ENCODE measurements around the gene HAUS5. TPM values are rescaled to one million over a fixed set of nuclear protein-coding genes. Genes with fewer than 3 reads are reported as not detected.
"Not testable (repeated sequence)": the region's sequence is repeated elsewhere in the genome, so short reads cannot be mapped to it uniquely, and the experiment has no call there.

Gene HAUS5
- total RNA-seq, 1 experiment from 2014 or later = 31.7 TPM

GRCh38 chr19:35592226-35592625, 20.3 kb upstream of the HAUS5 start:
- H2AFZ ChIP-seq (ENCODE audit: low read depth, low read length, poor library complexity, severe bottlenecking) = peak overlapping the region; percentile 18
- no peaks in the 10 kb centered on the region for H3K9me3 ChIP-seq (ENCODE audit: control insufficient read depth in 1 of 2, insufficient read depth in 1 of 2, low read depth in 1 of 2, low read length in 2 of 2)
- intact Hi-C loops (cut with micrococcal nuclease) = no loop called here
- H3K4me3 ChIP-seq (replicated peaks in 1 of 2; ENCODE audit: low read depth in 1 of 2, low read length in 2 of 2) = no peak overlapping the region
- ATAC-seq (peak; percentile 78), DNase-seq (ENCODE audit: low read depth, low spot score) (peak; percentile 53)
- ChIA-PET POLR2A (interaction anchor here (1.3 kb wide), 1 partner anchor 21 kb away, joined by 4 read pairs; the partner anchor contains the start of gene HAUS5), RAD21 (ENCODE audit: low non-redundant PET in 1 of 2, low total read pairs in 2 of 2, uncharacterized antibody in 2 of 2, unreplicated experiment in 2 of 2) (no interaction called here), CTCF (interaction anchor here (0.6 to 1.5 kb wide), 7 partner anchors 10 to 97 kb away, joined by 3 to 4 read pairs (median 3); no protein-coding TSS in a partner anchor)
- TF ChIP-seq CEBPB (IDR thresholded peaks at IDR 0.05; ENCODE audit: low read depth) = no peak
- TF ChIP-seq RAD21 (IDR thresholded peaks at IDR 0.05; ENCODE audit: low read depth) = peak; percentile 64
- peak; percentile 52 to 70 (median 59); a peak in 5 of 6 replicates for TF ChIP-seq CTCF (IDR thresholded peaks at IDR 0.05 in 2 of 3, conservative IDR thresholded peaks at IDR 0.05 in 1 of 3; ENCODE audit: borderline replicate concordance in 1 of 3, insufficient read depth in 1 of 3, low read depth in 2 of 3, low read length in 2 of 3)
- no peak overlapping the region for H3K4me2 ChIP-seq (ENCODE audit: low read length)
- no peaks in the 10 kb centered on the region for H3K9me2 ChIP-seq (ENCODE audit: insufficient read depth)
- BruUV-seq (replicated peaks) = no TSS peak
- H3K79me2 ChIP-seq (ENCODE audit: insufficient read depth, low read length) = no peaks in the 10 kb centered on the region
- no peak overlapping the region for H3K27ac ChIP-seq (ENCODE audit: low read depth, low read length)
- H3K9ac ChIP-seq (ENCODE audit: low read length) = no peak overlapping the region
- H3K4me1 ChIP-seq (ENCODE audit: control insufficient read depth in 1 of 2, insufficient read depth in 2 of 2, low read length in 2 of 2) = no peaks in the 10 kb centered on the region
- no peaks in the 10 kb centered on the region for H4K20me1 ChIP-seq (ENCODE audit: insufficient read depth)
- no peaks in the 10 kb centered on the region for H3K36me3 ChIP-seq (ENCODE audit: control insufficient read depth in 1 of 2, insufficient read depth in 2 of 2, low read length in 2 of 2)
- H3K27me3 ChIP-seq (ENCODE audit: insufficient read depth, low read length) = no peaks in the 10 kb centered on the region

GRCh38 chr19:35595026-35595425, 17.5 kb upstream of the HAUS5 start:
- BruUV-seq (replicated peaks); H4K20me1 ChIP-seq (ENCODE audit: insufficient read depth); H3K36me3 ChIP-seq (ENCODE audit: control insufficient read depth in 1 of 2, insufficient read depth in 2 of 2, low read length in 2 of 2); H3K27ac ChIP-seq (ENCODE audit: low read depth, low read length); CTCF ChIA-PET; H3K9ac ChIP-seq (ENCODE audit: low read length); ATAC-seq; H3K79me2 ChIP-seq (ENCODE audit: insufficient read depth, low read length); intact Hi-C loops (cut with micrococcal nuclease); H2AFZ ChIP-seq (ENCODE audit: low read depth, low read length, poor library complexity, severe bottlenecking); POLR2A ChIA-PET; H3K4me3 ChIP-seq (replicated peaks in 1 of 2; ENCODE audit: low read depth in 1 of 2, low read length in 2 of 2); H3K27me3 ChIP-seq (ENCODE audit: insufficient read depth, low read length); DNase-seq (ENCODE audit: low read depth, low spot score); H3K9me2 ChIP-seq (ENCODE audit: insufficient read depth); RAD21 ChIA-PET (ENCODE audit: low non-redundant PET in 1 of 2, low total read pairs in 2 of 2, uncharacterized antibody in 2 of 2, unreplicated experiment in 2 of 2); H3K9me3 ChIP-seq (ENCODE audit: control insufficient read depth in 1 of 2, insufficient read depth in 1 of 2, low read depth in 1 of 2, low read length in 2 of 2); H3K4me2 ChIP-seq (ENCODE audit: low read length): not testable (repeated sequence)
- H3K4me1 ChIP-seq (ENCODE audit: control insufficient read depth in 1 of 2, insufficient read depth in 2 of 2, low read length in 2 of 2) = peaks cover 2 to 14% of the 10 kb centered on the region in 2 experiments; a peak in 3 of 4 replicates
